HG03442 (cell line): ENCODE measurements around the gene CEL.
A peak's percentile ranks its signal among the peaks of the same experiment; 100 is the strongest.

Experiments used
- ATAC-seq: cut with Tn5 transposase; IDR thresholded peaks from one replicate; pipeline ENCODE4 v1.9.1; 2021; ENCODE audit warnings: mild to moderate bottlenecking, moderate library complexity; ENCODE audit not compliant: unreplicated experiment

CEL gene

DNA sequence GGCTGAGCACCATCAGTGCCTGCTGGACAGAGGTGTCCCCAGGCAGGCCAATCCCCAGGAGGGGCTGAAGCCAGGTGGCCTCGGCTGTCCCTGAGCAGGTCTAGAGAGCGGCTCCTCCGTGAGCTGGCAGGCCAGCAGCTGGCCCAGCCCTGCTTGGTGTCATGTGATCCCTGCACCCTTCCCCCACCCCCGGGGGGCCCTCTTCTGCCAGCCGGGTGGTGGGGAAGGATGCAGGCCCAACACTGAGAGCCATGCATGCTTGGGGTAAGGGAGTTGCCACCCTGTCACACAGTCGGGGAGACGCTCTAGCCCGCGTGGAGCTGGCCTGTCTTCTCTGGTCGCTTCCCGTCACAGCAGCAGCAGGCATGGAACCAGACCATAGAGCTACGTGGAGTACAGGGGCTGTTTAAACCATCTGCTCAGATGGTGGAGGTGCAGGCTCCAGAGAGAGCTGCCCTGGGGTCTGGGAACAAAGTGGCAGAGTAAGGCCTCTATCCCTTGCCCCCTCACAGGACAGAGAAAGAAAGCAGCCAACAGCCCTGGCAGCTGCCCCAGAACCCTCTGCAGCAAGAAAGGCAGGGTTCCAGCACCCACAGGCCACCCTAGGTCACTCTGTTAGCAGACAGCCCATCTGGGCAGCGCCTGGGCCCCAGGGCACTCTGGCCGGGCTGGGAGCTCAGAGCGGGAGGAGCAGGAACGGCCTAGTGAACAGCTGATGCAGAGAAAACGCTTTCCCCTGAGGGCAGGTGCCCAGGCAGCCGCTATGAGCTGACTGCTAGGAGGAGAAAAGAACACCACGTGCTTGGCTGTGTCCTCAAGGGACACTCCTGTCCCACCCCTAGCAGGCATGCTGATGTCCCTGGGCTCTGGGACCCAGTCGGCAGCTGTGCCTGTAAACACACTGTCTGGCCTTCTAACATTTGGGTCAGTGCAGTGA is 52.4 kb downstream of the CEL start:
- ATAC-seq: no peak

- ATAC-seq: no peak
Observed at GRCh38 chr9:133114886-133115603, 53.3 kb downstream of the CEL start.

DNA sequence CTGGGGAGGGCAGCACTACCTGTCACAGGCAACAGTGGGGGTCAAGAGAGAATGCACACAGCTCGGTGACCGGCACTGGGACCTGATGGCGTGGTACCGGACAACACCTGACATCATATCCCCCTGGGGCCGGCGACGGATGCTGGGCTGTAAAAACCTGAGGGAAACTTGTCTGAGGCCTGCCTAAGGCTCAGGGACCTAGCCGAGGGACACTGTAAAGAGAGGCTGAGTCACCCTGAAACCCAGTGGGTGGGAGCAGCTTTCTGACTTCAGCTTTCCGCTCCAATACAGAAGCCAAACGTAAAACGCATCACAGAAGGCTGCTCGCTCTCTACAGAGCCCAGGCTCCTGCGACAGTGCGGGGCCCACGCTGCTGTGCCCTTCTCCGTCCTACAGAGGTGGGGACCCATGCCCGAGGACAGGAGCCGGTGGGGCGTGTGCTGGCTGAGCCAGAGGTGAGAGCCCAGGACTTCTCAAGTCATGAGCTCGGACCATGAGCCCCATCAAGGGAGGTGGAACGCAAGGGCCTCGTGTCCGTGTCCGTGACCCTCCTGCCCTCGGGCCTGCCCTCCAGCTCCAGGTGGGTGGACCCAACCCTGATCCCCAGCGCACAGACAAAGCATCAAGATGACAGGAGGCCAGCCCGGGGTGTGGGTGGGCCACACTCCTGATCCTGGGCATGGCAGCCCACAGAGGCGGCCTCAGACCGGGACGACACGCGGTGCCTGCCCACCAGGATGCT is 54.0 kb downstream of the CEL start:
- peak; percentile 74 for ATAC-seq

- no peak for ATAC-seq
Observed at GRCh38 chr9:133116346-133117231, 54.8 kb downstream of the CEL start.

DNA sequence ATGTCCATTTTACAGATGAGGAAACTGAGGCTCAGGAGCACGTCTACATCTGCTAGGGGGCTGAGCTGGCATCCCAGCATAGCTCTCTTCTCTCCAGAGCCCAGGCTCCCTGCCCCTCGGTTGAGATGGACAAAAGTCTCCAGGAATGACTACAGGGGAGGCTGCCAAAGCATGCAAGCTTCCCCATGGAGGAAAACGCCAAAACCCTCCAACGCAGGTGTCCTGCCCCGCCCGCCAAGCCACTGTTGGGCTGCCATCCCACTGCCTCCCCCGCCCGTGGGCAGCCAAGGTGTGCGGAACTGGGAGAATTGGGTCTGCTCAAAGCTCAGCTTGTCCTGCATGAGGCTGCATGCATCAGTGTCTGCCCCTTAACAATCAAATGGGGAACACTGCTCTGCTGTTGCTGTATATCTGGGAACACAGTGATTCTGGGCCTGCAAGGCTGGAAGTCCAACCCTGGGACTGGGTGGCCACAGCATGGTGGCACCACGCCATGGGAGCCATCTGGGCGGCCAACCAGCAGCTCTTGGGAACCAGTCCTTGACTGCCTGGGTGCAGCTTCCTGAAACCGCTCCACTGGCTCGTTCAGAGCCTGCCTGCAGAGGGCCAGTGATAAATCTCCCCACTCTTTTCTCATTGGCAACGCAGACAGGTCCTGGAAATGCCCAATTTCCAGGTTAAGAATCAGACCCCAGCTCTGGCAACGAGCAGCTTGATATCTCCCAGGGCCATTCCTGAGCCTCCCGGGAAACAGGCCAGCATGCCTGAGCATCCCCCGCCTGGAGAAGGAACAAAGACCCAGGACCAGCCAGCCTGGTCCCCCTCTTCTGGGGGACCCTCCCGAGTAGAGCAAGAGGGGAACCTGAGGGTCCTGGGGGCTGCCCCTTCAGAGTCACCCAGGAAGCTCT is 55.7 kb downstream of the CEL start:
- ATAC-seq: no peak

GRCh38 chr9:133118179-133118520 is 56.4 kb downstream of the CEL start:
- ATAC-seq: no peak

- ATAC-seq: no peak
Observed at GRCh38 chr9:133118568-133118967, 56.8 kb downstream of the CEL start.

DNA sequence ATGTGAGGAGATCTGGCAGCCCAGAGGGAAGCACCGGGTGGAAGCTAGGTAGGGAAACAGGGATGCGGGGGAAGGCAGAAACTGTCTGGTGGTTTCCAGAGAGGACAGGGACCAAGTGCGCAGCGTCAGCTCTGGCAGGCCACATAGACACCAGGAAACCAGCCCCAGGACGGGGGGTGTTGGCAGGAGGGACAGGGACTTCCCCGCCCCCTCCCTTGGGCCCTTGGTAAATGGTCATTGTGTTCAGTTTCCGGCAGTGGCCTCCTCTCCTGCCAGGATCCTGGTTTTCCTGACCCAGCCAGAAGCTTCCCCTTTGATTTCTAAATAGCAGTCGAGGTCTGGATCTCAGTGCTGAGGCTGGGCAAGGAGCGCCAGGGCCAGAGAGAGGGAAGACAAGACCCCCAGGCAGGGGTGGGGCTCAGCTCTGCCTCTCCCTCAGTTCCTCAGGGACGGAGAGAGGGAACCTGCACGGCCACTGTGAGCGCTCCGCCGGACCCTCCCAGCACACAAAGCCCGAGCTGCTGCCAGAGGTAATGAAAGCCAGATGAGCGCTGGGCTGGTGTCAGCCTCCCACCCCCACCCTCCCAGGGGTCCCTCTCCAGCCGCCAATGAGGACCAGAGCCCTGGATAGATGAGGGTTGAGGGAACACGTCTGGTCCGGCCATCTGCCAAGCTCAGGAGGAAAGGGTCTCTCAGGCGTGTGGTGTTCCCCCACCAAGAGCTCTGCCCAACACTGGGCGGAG is 57.5 kb downstream of the CEL start:
- ATAC-seq: no peak

GRCh38 chr9:133119846-133120500 is 58.2 kb downstream of the CEL start:
- ATAC-seq: no peak

DNA sequence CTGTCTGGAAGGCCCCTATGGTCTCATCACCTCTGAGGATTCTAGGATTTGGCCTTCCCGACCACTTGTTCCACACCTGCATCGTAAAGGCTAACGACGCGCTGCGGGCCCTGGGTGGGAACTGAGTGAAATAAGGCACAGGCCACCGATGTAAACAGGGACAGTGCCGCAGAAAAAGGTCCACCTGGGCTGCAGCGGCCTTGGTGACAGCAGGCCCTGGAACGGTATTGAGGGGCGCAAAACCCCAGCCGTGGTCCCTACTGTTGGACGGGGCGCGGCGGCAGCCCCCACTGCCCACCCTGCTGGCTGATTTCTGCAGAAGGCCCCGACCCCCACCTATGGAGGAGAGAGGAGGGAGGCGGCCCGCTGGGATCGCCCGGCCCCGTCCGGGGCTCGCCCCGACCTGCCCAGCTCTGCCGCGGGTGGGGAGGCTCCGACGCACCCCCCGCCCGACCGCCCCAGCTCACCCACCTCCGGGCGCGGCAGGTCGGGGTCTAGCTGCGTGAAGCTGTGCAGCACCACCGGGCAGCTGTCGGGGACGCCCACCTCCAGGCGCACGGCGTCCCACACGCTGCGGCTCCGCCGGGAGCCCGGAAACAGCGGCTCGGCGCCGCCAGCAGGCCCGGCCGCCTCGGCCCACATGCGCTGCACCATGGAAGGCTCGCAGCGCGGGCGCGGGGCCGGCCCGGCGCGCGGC is 58.9 kb downstream of the CEL start:
- ATAC-seq: no peak
